H9 (cell line): Measurements from ENCODE around the gene OMG. TPM values are rescaled to one million over a fixed set of nuclear protein-coding genes. Genes with fewer than 3 reads are reported as not detected.
A peak's percentile ranks its signal among the peaks of the same experiment; 100 is the strongest.

Source experiments
- DNase-seq: peaks from one replicate; pipeline ENCODE4 v3.0.0-alpha.2; 2017
- H2AFZ ChIP-seq: one replicate; pipeline ENCODE4 v1.6.1; 2013; ENCODE audit warnings: mild to moderate bottlenecking, low read length, control low read depth, moderate library complexity
- H2AK5ac ChIP-seq: 2 replicates; pipeline ENCODE4 v1.6.1; 2013; ENCODE audit warnings: low read length, control low read depth, mixed read lengths; ENCODE audit not compliant: insufficient read length
- H2BK120ac ChIP-seq: one replicate; pipeline ENCODE4 v1.6.1; 2013; ENCODE audit warnings: low read depth, mild to moderate bottlenecking, low read length, control low read depth, inconsistent platforms; ENCODE audit not compliant: poor library complexity, severe bottlenecking
- H2BK12ac ChIP-seq: 2 replicates; pipeline ENCODE4 v1.6.1; 2013; ENCODE audit warnings: low read length, control low read depth, mixed read lengths, low read depth; ENCODE audit not compliant: insufficient read length
- H2BK15ac ChIP-seq: 2 replicates; pipeline ENCODE4 v1.6.1; 2013; ENCODE audit warnings: low read depth, low read length, control low read depth
- H2BK20ac ChIP-seq: one replicate; pipeline ENCODE4 v1.6.1; 2013; ENCODE audit warnings: low read depth, mild to moderate bottlenecking, low read length, control low read depth, inconsistent platforms; ENCODE audit not compliant: poor library complexity, severe bottlenecking
- H2BK5ac ChIP-seq: 2 replicates; pipeline ENCODE4 v1.6.1; 2013; ENCODE audit warnings: low read length, control low read depth, mixed read lengths; ENCODE audit not compliant: insufficient read length
- H3K14ac ChIP-seq: 2 replicates; pipeline ENCODE4 v1.6.1; 2013; ENCODE audit warnings: low read length, control low read depth; ENCODE audit not compliant: insufficient read depth
- H3K18ac ChIP-seq: 2 replicates; pipeline ENCODE4 v1.6.1; 2013; ENCODE audit warnings: low read depth, mild to moderate bottlenecking, mixed read lengths, low read length, control low read depth; ENCODE audit not compliant: insufficient read length
- H3K23ac ChIP-seq: 2 replicates; pipeline ENCODE4 v1.6.1; 2013; ENCODE audit warnings: low read length, control low read depth, mixed read lengths, low read depth; ENCODE audit not compliant: insufficient read length
- H3K23me2 ChIP-seq: 2 replicates; pipeline ENCODE4 v1.6.1; 2013; ENCODE audit warnings: low read depth, mild to moderate bottlenecking, mixed read lengths, low read length, control low read depth; ENCODE audit not compliant: insufficient read length, poor library complexity, severe bottlenecking
- H3K27ac ChIP-seq: 2 replicates; pipeline ENCODE4 v1.5.1; 2013; ENCODE audit warnings: low read length, control low read depth, mixed read lengths, low read depth; ENCODE audit not compliant: insufficient read length
- H3K27me3 ChIP-seq: 2 replicates; pipeline ENCODE4 v1.6.1; 2013; ENCODE audit warnings: low read length, control low read depth, inconsistent platforms; ENCODE audit not compliant: insufficient read depth
- H3K4ac ChIP-seq: 2 replicates; pipeline ENCODE4 v1.6.1; 2013; ENCODE audit warnings: low read depth, mild to moderate bottlenecking, control low read depth, inconsistent platforms, low read length, moderate library complexity
- H3K4me1 ChIP-seq: 2 replicates; pipeline ENCODE4 v1.6.1; 2013; ENCODE audit warnings: low read length, control low read depth, inconsistent platforms; ENCODE audit not compliant: insufficient read depth
- H3K4me2 ChIP-seq: 2 replicates; pipeline ENCODE4 v1.6.1; 2013; ENCODE audit warnings: low read length, control low read depth, mixed read lengths; ENCODE audit not compliant: insufficient read length, insufficient read depth
- H3K56ac ChIP-seq: 2 replicates; pipeline ENCODE4 v1.6.1; 2013; ENCODE audit warnings: low read depth, mild to moderate bottlenecking, mixed read lengths, low read length, control low read depth; ENCODE audit not compliant: insufficient read length
- H3K79me1 ChIP-seq: 2 replicates; pipeline ENCODE4 v1.6.1; 2013; ENCODE audit warnings: low read depth, mild to moderate bottlenecking, moderate library complexity, low read length, control low read depth, inconsistent platforms; ENCODE audit not compliant: insufficient read depth, poor library complexity, severe bottlenecking
- H3K79me2 ChIP-seq: 2 replicates; pipeline ENCODE4 v1.6.1; 2013; ENCODE audit warnings: low read length, control low read depth, inconsistent platforms; ENCODE audit not compliant: insufficient read depth
- H3K9ac ChIP-seq: 2 replicates; pipeline ENCODE4 v1.6.1; 2013; ENCODE audit warnings: low read length, control low read depth, mixed read lengths; ENCODE audit not compliant: insufficient read length; ENCODE audit errors: extremely low read depth
- H3K9me3 ChIP-seq: one replicate; pipeline ENCODE4 v1.6.1; 2013; ENCODE audit warnings: low read depth, low read length, inconsistent platforms; ENCODE audit not compliant: control insufficient read depth
- H3T11ph ChIP-seq: one replicate; pipeline ENCODE4 v1.6.1; 2013; ENCODE audit warnings: mild to moderate bottlenecking, low read length, control low read depth, inconsistent platforms
- H4K20me1 ChIP-seq: one replicate; pipeline ENCODE4 v1.6.1; 2013; ENCODE audit not compliant: control insufficient read depth, insufficient read length, insufficient read depth
- H4K5ac ChIP-seq: 2 replicates; pipeline ENCODE4 v1.6.1; 2013; ENCODE audit warnings: low read depth, mild to moderate bottlenecking, mixed read lengths, low read length, control low read depth; ENCODE audit not compliant: insufficient read length
- H4K8ac ChIP-seq: replicated peaks from 2 replicates; pipeline ENCODE4 v1.6.1; 2013; ENCODE audit warnings: low read length, control low read depth, mixed read lengths, low read depth; ENCODE audit not compliant: insufficient read length
- H4K91ac ChIP-seq: 2 replicates; pipeline ENCODE4 v1.6.1; 2013; ENCODE audit warnings: low read depth, mild to moderate bottlenecking, moderate library complexity, mixed read lengths, low read length, control low read depth; ENCODE audit not compliant: insufficient read length
- H3K27ac Mint-ChIP-seq, 3 experiments: 2 replicates in 2 of 3; 3 replicates in 1 of 3; pipeline ENCODE4 v1.8.0; 2020 to 2021; ENCODE audit warnings: mixed read lengths in 3 of 3, mild to moderate bottlenecking in 1 of 3, moderate library complexity in 1 of 3
- H3K27me3 Mint-ChIP-seq: 2 replicates; pipeline ENCODE4 v1.8.0; 2021; ENCODE audit warnings: low read depth, mild to moderate bottlenecking, moderate library complexity, mixed read lengths
- H3K36me3 Mint-ChIP-seq, 3 experiments: 2 replicates in 2 of 3; 3 replicates in 1 of 3; pipeline ENCODE4 v1.8.0; 2020 to 2021; ENCODE audit warnings: low read depth in 3 of 3, mixed read lengths in 3 of 3; ENCODE audit not compliant: insufficient read depth in 1 of 3
- H3K4me1 Mint-ChIP-seq, 2 experiments: 2 replicates each; pipeline ENCODE4 v1.8.0; 2020; ENCODE audit warnings: mixed read lengths in 2 of 2
- H3K4me3 Mint-ChIP-seq, 2 experiments: 2 replicates in 1 of 2; 3 replicates in 1 of 2; pipeline ENCODE4 v1.8.0; 2020 to 2021; ENCODE audit warnings: mild to moderate bottlenecking in 2 of 2, mixed read lengths in 2 of 2, moderate library complexity in 1 of 2
- H3K9me3 Mint-ChIP-seq, 2 experiments: 2 replicates in 1 of 2; 3 replicates in 1 of 2; pipeline ENCODE4 v1.8.0; 2020; ENCODE audit warnings: mild to moderate bottlenecking in 2 of 2, mixed read lengths in 2 of 2, moderate library complexity in 1 of 2
- CTCF ChIP-seq: fragments of 200-600 bp; sonication (generic); conservative IDR thresholded peaks from 3 replicates; pipeline ENCODE4 v1.8.0; 2021; ENCODE audit warnings: antibody characterized with exemption, mild to moderate bottlenecking
- WGBS: extraction: QIAGEN DNeasy Blood & Tissue Kit; methylation state at CpG from one replicate; pipeline ENCODE4 v1.1.7; 2013; ENCODE audit warnings: missing lambda C conversion rate, low lambda C conversion rate, mixed read lengths; ENCODE audit not compliant: insufficient read length; ENCODE audit errors: extremely low coverage; 5-methylcytosine and 5-hydroxymethylcytosine counted together
- total RNA-seq: library from RNA; stranded (reverse); gene quantifications from 2 replicates; pipeline ENCODE4 v1.2.1, GENCODE V29; 2021

The OMG gene
- total RNA-seq, 1 experiment from 2014 or later = not detected

- DNase-seq = peak; percentile 65
- no peaks in the 10 kb centered on the region for H3K27me3 ChIP-seq
- H3K36me3 Mint-ChIP-seq = peaks cover 4 to 49% (median 29%) of the 10 kb centered on the region in 3 experiments; a peak in 6 of 7 replicates
These were observed 27.5 kb downstream of the OMG start for GRCh38 chr17:31269578-31269983.

More at GRCh38 chr17:31269578-31269983, 27.5 kb downstream of the OMG start:
- Histone ChIP-seq H2BK20ac (no peak overlapping the region), H3K9me3 (no peaks in the 10 kb centered on the region), H2BK15ac (no peak overlapping the region), H3K23ac (no peak overlapping the region), H3K56ac (no peak overlapping the region), H4K91ac (no peak overlapping the region), H2BK120ac (no peak overlapping the region), H4K20me1 (no peaks in the 10 kb centered on the region), H3K79me2 (no peaks in the 10 kb centered on the region), H3K23me2 (no peaks in the 10 kb centered on the region), H3K4me1 (0 out of 2 replicates have a peak, but pooled peaks cover 3% of the 10 kb centered on the region), H3K27ac (peak overlapping the region; percentile 68), H2BK5ac (no peak overlapping the region), H3K9ac (no peak overlapping the region), H3K18ac (no peak overlapping the region), H3T11ph (no peak overlapping the region), H2AFZ (no peak overlapping the region), H3K79me1 (no peaks in the 10 kb centered on the region), H2BK12ac (no peak overlapping the region), H3K4ac (no peak overlapping the region), H4K8ac (no peak overlapping the region), H3K4me2 (no peak overlapping the region), H4K5ac (no peak overlapping the region), H3K14ac (no peak overlapping the region), H2AK5ac (no peak overlapping the region)
- H3K4me3 Mint-ChIP-seq = no peak overlapping the region
- H3K27ac Mint-ChIP-seq = peak overlapping the region; percentile 83 to 90 (median 87)
- WGBS = no CpG with 5 or more reads among the region's 1 CpG
- no peaks in the 10 kb centered on the region for H3K27me3 Mint-ChIP-seq
- H3K9me3 Mint-ChIP-seq = no peaks in the 10 kb centered on the region
- no peak for TF ChIP-seq CTCF
- peaks cover 8 to 11% of the 10 kb centered on the region in 2 experiments for H3K4me1 Mint-ChIP-seq
